Activated CD4-positive, alpha-beta memory T cell treated with anti-CD3 and anti-CD28 coated beads for 36 hours (primary cell): ENCODE measurements around the gene B3GALNT2. TPM values are rescaled to one million over a fixed set of nuclear protein-coding genes. Genes with fewer than 3 reads are reported as not detected.
"Not testable (repeated sequence)": the region's sequence is repeated elsewhere in the genome, so short reads cannot be mapped to it uniquely, and the experiment has no call there.

Source experiments
- CTCF ChIA-PET: fragments of 350-600 bp; sonication (Branson Sonifier 250); formaldehyde crosslinking; loops from one replicate; lab custom pipeline; 2021; ENCODE audit warnings: antibody characterized with exemption, inconsistent platforms; lab: Charles Lee
- POLR2A ChIA-PET: fragments of 350-600 bp; sonication (Branson Sonifier 250); formaldehyde crosslinking; loops from one replicate; lab custom pipeline; 2021; ENCODE audit warnings: antibody characterized with exemption; lab: Charles Lee
- DNase-seq: peaks from one replicate; pipeline ENCODE4 v3.0.0-alpha.2; 2020
- H3K27ac Mint-ChIP-seq: one replicate; pipeline ENCODE4 v1.8.0; 2021; ENCODE audit warnings: mixed read lengths
- H3K27me3 Mint-ChIP-seq: one replicate; pipeline ENCODE4 v1.8.0; 2021; ENCODE audit warnings: mixed read lengths
- H3K36me3 Mint-ChIP-seq: one replicate; pipeline ENCODE4 v1.8.0; 2021; ENCODE audit warnings: mixed read lengths
- H3K4me1 Mint-ChIP-seq: one replicate; pipeline ENCODE4 v1.8.0; 2021; ENCODE audit warnings: low read depth, mixed read lengths
- H3K4me3 Mint-ChIP-seq: one replicate; pipeline ENCODE4 v1.8.0; 2021; ENCODE audit warnings: mild to moderate bottlenecking, mixed read lengths
- H3K9me3 Mint-ChIP-seq: one replicate; pipeline ENCODE4 v1.8.0; 2021; ENCODE audit warnings: mixed read lengths
- intact Hi-C: fragments of 100-400 bp; cut with micrococcal nuclease; formaldehyde crosslinking; loops from one replicate; pipeline ENCODE4 v1.15.1; 2023
- total RNA-seq, 2 experiments: library from RNA; stranded (reverse); gene quantifications; one replicate each; pipeline ENCODE4 v1.2.3, GENCODE V29; 2021

Gene B3GALNT2
- 10 to 100 TPM; 13.1 to 13.8 TPM for total RNA-seq

- CTCF ChIA-PET: interaction anchor here (0.6 to 3.1 kb wide), 11 partner anchors 10 to 468 kb away, joined by 3 to 30 read pairs (median 5); no protein-coding TSS in a partner anchor
- no peaks in the 10 kb centered on the region for H3K9me3 Mint-ChIP-seq
Observed at GRCh38 chr1:235504122-235504493, at the start of gene B3GALNT2. B3GALNT2 (minus strand) TSS chr1:235504452; CDS start chr1:235504252, 200 bp downstream.

GRCh38 chr1:235553112-235553551 lies 48.9 kb upstream of the B3GALNT2 start:
- POLR2A ChIA-PET: interaction anchor here (0.6 to 0.7 kb wide), 2 partner anchors 39 to 48 kb away, joined by 3 to 5 read pairs; no protein-coding TSS in a partner anchor
- H3K4me3 Mint-ChIP-seq: no peak overlapping the region
- peaks cover 3% of the 10 kb centered on the region for H3K27me3 Mint-ChIP-seq
- CTCF ChIA-PET: no interaction called here
- no peaks in the 10 kb centered on the region for H3K9me3 Mint-ChIP-seq
- DNase-seq: no peak
- intact Hi-C loops: no loop called here
- H3K4me1 Mint-ChIP-seq: no peaks in the 10 kb centered on the region
- no peak overlapping the region for H3K27ac Mint-ChIP-seq
- no peaks in the 10 kb centered on the region for H3K36me3 Mint-ChIP-seq

More at GRCh38 chr1:235504122-235504493, at the start of gene B3GALNT2:
- peaks cover 32% of the 10 kb centered on the region for H3K4me1 Mint-ChIP-seq
- H3K4me3 Mint-ChIP-seq: peak within 1 kb of the TSS; percentile 89
- no peak for DNase-seq
- H3K27ac Mint-ChIP-seq: peak within 1 kb of the TSS; percentile 95
- POLR2A ChIA-PET: interaction anchor here (0.6 to 3.8 kb wide), 13 partner anchors 11 to 1291 kb away, joined by 3 to 29 read pairs (median 3); partner anchors contain the start of genes COA6, MTR and RBM34
- intact Hi-C loops: loop anchor here (1.0 to 10.0 kb wide), 8 partner anchors 11 to 1009 kb away; partner anchors contain the start of genes ARID4B, GGPS1, IRF2BP2 and LYST
- H3K27me3 Mint-ChIP-seq: no peaks in the 10 kb centered on the region
- no peaks in the 10 kb centered on the region for H3K36me3 Mint-ChIP-seq

- H3K27me3 Mint-ChIP-seq: peaks cover 6% of the 10 kb centered on the region
- POLR2A ChIA-PET: interaction anchor here (0.7 kb wide), 1 partner anchor 47 kb away, joined by 3 read pairs; no protein-coding TSS in a partner anchor
- no peaks in the 10 kb centered on the region for H3K4me1 Mint-ChIP-seq
- H3K4me3 Mint-ChIP-seq: no peak overlapping the region
- H3K27ac Mint-ChIP-seq: no peak overlapping the region
- H3K36me3 Mint-ChIP-seq: no peaks in the 10 kb centered on the region
- intact Hi-C loops: no loop called here
- no peaks in the 10 kb centered on the region for H3K9me3 Mint-ChIP-seq
- no peak for DNase-seq
- CTCF ChIA-PET: no interaction called here
Observed at GRCh38 chr1:235552146-235552716, 48.0 kb upstream of the B3GALNT2 start.

- Mint-ChIP-seq H3K4me3 (no peak overlapping the region), H3K36me3 (no peaks in the 10 kb centered on the region), H3K9me3 (no peaks in the 10 kb centered on the region), H3K27me3 (peaks cover 9% of the 10 kb centered on the region), H3K27ac (no peak overlapping the region), H3K4me1 (no peaks in the 10 kb centered on the region)
- no peak for DNase-seq
- CTCF ChIA-PET: no interaction called here
- POLR2A ChIA-PET: no interaction called here
- intact Hi-C loops: no loop called here
Observed at GRCh38 chr1:235549351-235550139, 45.3 kb upstream of the B3GALNT2 start.

- POLR2A ChIA-PET, DNase-seq, H3K9me3 Mint-ChIP-seq, intact Hi-C loops, H3K27me3 Mint-ChIP-seq, H3K27ac Mint-ChIP-seq, H3K4me1 Mint-ChIP-seq, H3K36me3 Mint-ChIP-seq, H3K4me3 Mint-ChIP-seq: not testable (repeated sequence)
- CTCF ChIA-PET: interaction anchor here (0.7 kb wide), 1 partner anchor 255 kb away, joined by 4 read pairs; no protein-coding TSS in a partner anchor
Observed at GRCh38 chr1:235546369-235547155, 42.3 kb upstream of the B3GALNT2 start.

- Mint-ChIP-seq H3K27me3 (peaks cover 9% of the 10 kb centered on the region), H3K4me1 (no peaks in the 10 kb centered on the region), H3K27ac (no peak overlapping the region), H3K9me3 (no peaks in the 10 kb centered on the region), H3K36me3 (no peaks in the 10 kb centered on the region), H3K4me3 (no peak overlapping the region)
- CTCF ChIA-PET: no interaction called here
- DNase-seq: no peak
- POLR2A ChIA-PET: no interaction called here
- intact Hi-C loops: no loop called here
Observed at GRCh38 chr1:235545292-235545930, 41.2 kb upstream of the B3GALNT2 start.

- POLR2A ChIA-PET, H3K9me3 Mint-ChIP-seq, H3K4me1 Mint-ChIP-seq, H3K36me3 Mint-ChIP-seq, H3K27ac Mint-ChIP-seq, H3K4me3 Mint-ChIP-seq, intact Hi-C loops, H3K27me3 Mint-ChIP-seq, DNase-seq, CTCF ChIA-PET: not testable (repeated sequence)
Observed at GRCh38 chr1:235542845-235543244, 38.6 kb upstream of the B3GALNT2 start.

- POLR2A ChIA-PET: no interaction called here
- Mint-ChIP-seq H3K36me3 (no peaks in the 10 kb centered on the region), H3K27ac (no peak overlapping the region), H3K27me3 (no peaks in the 10 kb centered on the region), H3K4me3 (no peak overlapping the region), H3K9me3 (no peaks in the 10 kb centered on the region), H3K4me1 (no peaks in the 10 kb centered on the region)
- CTCF ChIA-PET: no interaction called here
- intact Hi-C loops: no loop called here
- DNase-seq: no peak
Observed at GRCh38 chr1:235533476-235534168, 29.4 kb upstream of the B3GALNT2 start.

GRCh38 chr1:235532360-235532759 lies 28.1 kb upstream of the B3GALNT2 start:
- no peaks in the 10 kb centered on the region for H3K36me3 Mint-ChIP-seq
- CTCF ChIA-PET: no interaction called here
- no peak overlapping the region for H3K4me3 Mint-ChIP-seq
- no peaks in the 10 kb centered on the region for H3K4me1 Mint-ChIP-seq
- intact Hi-C loops: no loop called here
- DNase-seq: no peak
- H3K27me3 Mint-ChIP-seq: no peaks in the 10 kb centered on the region
- no peak overlapping the region for H3K27ac Mint-ChIP-seq
- POLR2A ChIA-PET: no interaction called here
- H3K9me3 Mint-ChIP-seq: no peaks in the 10 kb centered on the region

GRCh38 chr1:235527196-235527814 lies 23.1 kb upstream of the B3GALNT2 start:
- Mint-ChIP-seq H3K9me3 (no peaks in the 10 kb centered on the region), H3K27ac (no peak overlapping the region), H3K4me1 (no peaks in the 10 kb centered on the region), H3K36me3 (no peaks in the 10 kb centered on the region), H3K27me3 (no peaks in the 10 kb centered on the region), H3K4me3 (no peak overlapping the region)
- intact Hi-C loops: no loop called here
- DNase-seq: no peak
- ChIA-PET POLR2A (no interaction called here), CTCF (interaction anchor here (0.6 to 2.3 kb wide), 3 partner anchors 13 to 288 kb away, joined by 3 to 9 read pairs (median 3); no protein-coding TSS in a partner anchor)

- H3K36me3 Mint-ChIP-seq: no peaks in the 10 kb centered on the region
- intact Hi-C loops: no loop called here
Observed at GRCh38 chr1:235525314-235525713, 21.1 kb upstream of the B3GALNT2 start.

More at GRCh38 chr1:235525314-235525713, 21.1 kb upstream of the B3GALNT2 start:
- Mint-ChIP-seq H3K27me3 (no peaks in the 10 kb centered on the region), H3K27ac (no peak overlapping the region), H3K4me3 (no peak overlapping the region), H3K9me3 (no peaks in the 10 kb centered on the region), H3K4me1 (no peaks in the 10 kb centered on the region)
- CTCF ChIA-PET: interaction anchor here (0.6 to 2.3 kb wide), 2 partner anchors 11 to 259 kb away, joined by 3 to 9 read pairs; no protein-coding TSS in a partner anchor
- POLR2A ChIA-PET: no interaction called here
- DNase-seq: no peak
